HG03354 (cell line): ENCODE results near the gene CCDC171.
A peak's percentile ranks its signal among the peaks of the same experiment; 100 is the strongest.
"Not testable (repeated sequence)": the region's sequence is repeated elsewhere in the genome, so short reads cannot be mapped to it uniquely, and the experiment has no call there.

Experiments
- ATAC-seq: cut with Tn5 transposase; IDR thresholded peaks from one replicate; pipeline ENCODE4 v1.9.1; 2021; ENCODE audit warnings: mild to moderate bottlenecking; ENCODE audit not compliant: unreplicated experiment, poor library complexity, severe bottlenecking

The CCDC171 gene

DNA sequence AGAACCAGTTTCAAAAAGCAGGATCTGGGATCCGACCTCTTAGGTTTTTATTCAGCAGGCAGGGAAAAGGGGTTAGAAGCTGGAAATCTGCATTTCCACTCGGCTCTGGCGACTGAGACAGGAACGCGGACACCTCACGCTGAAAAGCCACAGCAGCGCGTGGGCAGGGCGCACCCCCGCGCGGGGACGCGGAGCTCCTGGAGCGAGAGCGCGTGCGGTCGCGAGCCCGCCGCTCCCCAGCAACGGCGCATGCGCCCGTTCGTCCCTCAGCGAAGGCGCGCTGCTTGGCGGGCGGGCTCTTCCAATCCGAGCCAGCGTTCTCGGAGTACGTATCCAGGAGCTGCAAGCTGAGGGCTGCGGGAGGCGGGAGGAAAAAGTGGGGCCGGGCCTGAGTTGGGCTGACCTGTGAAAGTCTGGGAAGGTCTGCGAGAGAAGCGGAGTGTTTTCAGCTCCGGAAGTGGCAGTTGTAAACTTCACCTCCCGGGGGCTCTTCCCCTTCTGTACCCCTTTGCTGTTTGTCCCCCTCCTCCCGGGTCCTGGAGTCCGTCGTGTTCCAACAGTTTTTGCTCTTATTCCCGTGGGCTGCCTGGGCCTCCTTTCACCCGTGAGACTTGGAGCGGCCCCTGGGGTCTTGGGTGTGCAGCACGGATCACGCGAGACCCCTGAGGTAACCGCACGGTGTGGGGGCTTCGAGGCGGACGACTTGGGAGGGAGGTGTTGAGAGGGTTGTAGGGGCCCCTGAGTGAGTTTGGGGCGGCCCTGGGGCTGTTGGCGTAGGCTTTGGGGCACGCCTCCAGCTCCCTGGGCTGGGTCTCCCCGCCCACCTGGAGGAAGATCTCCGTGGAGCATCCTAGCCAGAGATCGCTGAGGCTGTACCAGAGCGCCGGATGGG lies at the start of gene CCDC171:
TSS of gene CCDC171 (plus strand) at position 408 of the 892 bp plus-strand sequence. CDS start 11,046 bp downstream, outside the sequence.
- peak; percentile 75 for ATAC-seq

- no peak for ATAC-seq
These were observed 46.9 kb upstream of the CCDC171 start for GRCh38 chr9:15505921-15506320.

DNA sequence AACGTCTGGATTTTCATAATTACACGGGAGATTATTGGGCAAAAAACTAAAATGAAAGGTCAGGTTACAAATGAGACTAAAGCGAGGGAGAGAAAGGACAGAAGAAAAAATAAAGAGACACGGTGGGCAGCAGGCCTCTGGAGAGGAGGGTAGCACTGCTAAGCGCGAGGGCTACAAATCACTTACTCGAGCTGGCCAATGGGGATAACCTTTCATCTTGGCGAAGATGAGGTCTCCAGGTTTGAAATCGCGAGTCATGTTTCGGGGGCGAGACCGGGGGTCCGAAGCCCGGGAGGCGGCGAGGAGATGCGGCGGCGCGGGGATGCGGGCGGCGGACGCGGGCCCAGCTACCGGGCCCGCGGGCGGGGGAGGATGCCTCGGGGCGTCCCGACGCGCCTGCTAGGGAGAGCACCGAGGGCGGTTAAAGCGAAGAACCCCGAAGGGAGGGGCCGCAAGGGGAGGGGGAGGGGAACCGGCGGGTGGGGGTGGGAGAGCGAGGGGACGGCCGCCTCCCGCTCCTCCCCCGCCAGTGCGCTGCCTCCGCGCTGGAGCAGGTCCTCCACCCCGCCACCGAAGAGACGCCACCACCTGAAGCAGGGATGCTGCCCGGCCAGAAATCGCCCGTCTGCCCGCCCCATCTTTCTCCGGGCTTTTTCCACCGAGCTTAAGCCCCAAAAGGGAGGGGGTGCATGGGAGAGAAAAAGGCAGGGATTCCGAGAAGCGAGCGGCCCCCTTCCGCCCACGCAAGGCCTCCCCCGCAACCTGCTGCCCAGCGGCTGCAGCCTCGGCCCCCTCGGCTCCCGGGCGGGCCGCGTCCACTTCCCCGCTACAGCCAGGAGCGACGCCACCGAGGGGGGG lies 42.7 kb upstream of the CCDC171 start:
- ATAC-seq: peak; percentile 40

DNA sequence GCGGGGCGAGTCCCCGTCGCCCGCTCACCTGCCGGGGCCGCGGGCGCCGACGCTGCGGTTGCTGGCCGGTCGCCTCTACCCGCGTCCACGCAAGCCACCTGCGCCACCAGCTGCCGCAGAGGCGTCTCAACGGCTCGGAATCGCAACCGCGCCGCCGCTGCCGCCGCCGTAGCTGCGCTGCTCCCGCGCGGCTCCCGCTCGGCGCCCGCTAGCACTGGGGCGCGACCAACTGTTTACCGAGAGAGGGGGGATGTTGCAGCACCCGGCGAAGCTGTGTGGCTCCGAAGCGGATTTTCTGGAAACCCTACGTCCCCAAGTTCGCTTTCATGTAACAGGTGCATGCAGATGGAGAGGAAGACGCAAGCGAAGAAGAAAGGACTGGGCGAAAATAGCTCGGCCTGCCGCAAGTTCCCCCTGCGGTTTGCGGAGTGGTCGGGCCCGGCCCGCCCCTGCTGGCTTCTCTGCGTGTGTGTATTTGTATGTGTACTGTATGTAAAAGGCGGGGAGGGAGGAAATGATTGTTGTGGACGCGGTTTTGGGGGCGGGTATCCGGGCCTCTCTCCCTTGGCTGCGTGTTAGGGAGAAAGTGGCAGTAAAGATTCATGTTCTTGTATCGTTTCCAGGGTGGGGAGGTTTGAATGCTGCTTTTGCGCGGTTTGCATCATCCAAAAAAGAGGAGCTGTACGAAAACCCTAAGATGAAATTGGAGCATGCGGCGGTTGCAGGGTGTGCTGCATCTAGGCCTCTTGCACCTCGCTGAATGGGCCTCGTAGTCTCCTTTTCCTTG lies 41.9 kb upstream of the CCDC171 start, which contains the start of gene PSIP1:
TSS of gene PSIP1 (minus strand) at position 182 of the 787 bp plus-strand sequence. CDS start 782 bp downstream, outside the sequence.
- ATAC-seq: peak; percentile 82

- no peak for ATAC-seq
These were observed 40.6 kb upstream of the CCDC171 start for GRCh38 chr9:15512204-15512603.

DNA sequence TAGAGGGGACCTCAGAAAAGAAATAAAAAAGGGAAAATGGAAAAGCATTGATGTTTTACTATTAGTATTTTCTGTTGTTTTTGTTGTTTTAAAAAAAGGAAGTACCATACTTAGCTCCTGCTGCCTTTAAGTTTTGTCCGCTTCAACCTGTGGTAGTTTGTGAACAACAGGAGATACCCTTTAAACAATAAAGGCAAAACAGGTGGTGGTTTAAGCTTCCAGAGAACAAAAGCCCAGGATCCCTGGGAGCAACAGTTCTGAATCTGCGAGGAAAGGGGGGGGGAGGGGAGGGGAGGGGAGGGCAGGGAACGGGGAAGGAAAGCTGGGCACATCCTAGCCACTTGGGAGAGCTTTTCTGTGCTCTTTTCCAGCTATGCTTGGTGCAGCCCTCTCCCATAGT lies 40.0 kb upstream of the CCDC171 start:
- no peak for ATAC-seq

- no peak for ATAC-seq
These were observed 39.5 kb upstream of the CCDC171 start for GRCh38 chr9:15513335-15513734.

DNA sequence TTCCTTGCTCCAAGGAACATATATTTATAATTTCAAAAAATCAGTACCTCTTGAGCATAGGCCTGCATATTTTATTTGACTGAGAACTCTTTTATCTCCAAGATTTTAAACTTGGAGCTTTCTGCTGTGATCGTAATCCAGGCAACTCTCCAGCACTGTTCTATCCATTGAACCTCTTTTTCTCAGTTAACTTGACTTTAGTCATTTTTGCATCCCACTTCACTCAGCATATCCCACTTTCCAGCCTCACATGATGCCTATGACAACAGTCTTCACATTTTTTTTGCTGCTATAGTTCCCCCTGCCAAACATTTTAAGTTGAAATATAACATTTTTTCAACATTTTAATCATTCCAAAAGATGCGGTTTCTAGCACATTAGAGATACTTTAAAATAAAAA lies 33.0 kb upstream of the CCDC171 start:
- no peak for ATAC-seq

GRCh38 chr9:15521254-15521653 lies 31.6 kb upstream of the CCDC171 start:
- no peak for ATAC-seq

- no peak for ATAC-seq
These were observed 30.6 kb upstream of the CCDC171 start for GRCh38 chr9:15522130-15522755.

- ATAC-seq: no peak
These were observed 27.9 kb upstream of the CCDC171 start for GRCh38 chr9:15524845-15525455.

DNA sequence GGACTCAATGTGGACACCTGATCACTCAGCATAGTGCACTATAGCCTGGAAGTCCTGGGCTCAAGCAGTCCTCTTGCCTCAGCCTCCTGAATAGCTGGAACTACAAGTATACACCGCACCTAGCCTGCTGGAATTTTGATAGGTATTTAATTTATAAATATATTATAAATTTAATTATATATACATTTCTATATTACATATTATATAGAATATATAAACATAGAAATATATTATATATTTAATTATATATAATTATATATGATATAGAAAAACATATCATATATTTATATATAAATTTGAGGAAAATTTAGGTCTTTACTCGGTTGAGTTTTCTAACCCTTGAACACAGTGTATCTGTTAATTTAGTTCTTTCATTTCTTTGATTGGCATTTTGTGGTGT lies 26.9 kb upstream of the CCDC171 start:
- ATAC-seq: no peak

DNA sequence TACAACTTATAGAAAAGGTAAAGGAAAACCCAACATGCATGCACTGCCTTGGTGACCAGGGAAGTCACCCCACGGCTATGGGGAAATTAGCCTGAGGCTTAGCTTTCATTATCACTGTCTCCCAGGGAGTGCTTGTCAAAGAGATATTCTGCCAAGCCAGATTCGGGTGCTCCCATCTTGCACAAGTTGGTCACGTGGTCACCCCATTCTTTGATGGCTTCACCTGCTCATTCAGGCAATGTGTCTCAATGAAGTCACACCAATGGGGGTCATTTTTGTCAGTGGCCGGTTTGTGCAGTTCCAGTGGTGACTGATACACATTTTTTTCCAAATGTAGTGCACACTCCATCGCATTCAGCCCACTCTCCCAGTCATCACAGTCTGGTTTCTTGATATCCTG lies 25.8 kb upstream of the CCDC171 start:
- ATAC-seq: not testable (repeated sequence)

GRCh38 chr9:15529566-15530324 lies 23.1 kb upstream of the CCDC171 start:
- peak; percentile 88 for ATAC-seq

- peak; percentile 38 for ATAC-seq
These were observed 21.5 kb upstream of the CCDC171 start for GRCh38 chr9:15531380-15531779.

DNA sequence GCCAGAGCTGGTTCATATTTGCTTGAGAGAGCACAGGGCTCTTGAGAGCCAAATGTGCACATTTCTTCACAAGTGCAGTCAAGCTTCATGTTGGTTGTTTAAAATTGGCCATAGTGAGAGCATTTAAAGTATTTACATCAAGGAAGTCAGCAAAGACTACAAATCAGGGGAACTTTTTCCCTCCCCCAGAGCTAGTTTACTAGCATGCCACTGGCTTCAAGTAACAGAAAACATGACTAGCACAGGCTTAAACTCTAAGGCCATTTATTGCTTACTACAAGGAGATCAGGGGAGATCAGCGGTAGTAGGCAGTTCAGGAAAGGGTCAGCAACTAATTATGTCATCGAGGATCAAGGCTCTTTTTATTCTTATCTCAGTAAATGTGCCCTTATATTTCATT lies 11.0 kb upstream of the CCDC171 start:
- ATAC-seq: no peak

GRCh38 chr9:15542624-15543023 lies 10.2 kb upstream of the CCDC171 start:
- no peak for ATAC-seq
